Parathyroid adenoma (tissue), 2 donors: ENCODE data around the gene TOP3B.

Experiments
- H2AFZ ChIP-seq: fragments of 300-600 bp; sonication (generic); one replicate; pipeline ENCODE4 v1.7.0; 2017; ENCODE audit warnings: antibody characterized with exemption, mild to moderate bottlenecking
- H3K27ac ChIP-seq: fragments of 300-600 bp; sonication (generic); one replicate; pipeline ENCODE4 v1.7.0; 2017
- H3K27me3 ChIP-seq: fragments of 300-600 bp; sonication (generic); one replicate; pipeline ENCODE4 v1.7.0; 2017; ENCODE audit warnings: low read length; ENCODE audit not compliant: control insufficient read depth, insufficient read depth
- H3K36me3 ChIP-seq: fragments of 300-600 bp; sonication (generic); one replicate; pipeline ENCODE4 v1.7.0; 2017; ENCODE audit warnings: low read length; ENCODE audit not compliant: control insufficient read depth, insufficient read depth
- H3K4me1 ChIP-seq: fragments of 300-600 bp; sonication (generic); one replicate; pipeline ENCODE4 v1.7.0; 2017; ENCODE audit warnings: control low read depth
- H3K4me2 ChIP-seq: fragments of 300-600 bp; sonication (generic); one replicate; pipeline ENCODE4 v1.7.0; 2017; ENCODE audit warnings: low read length
- H3K4me3 ChIP-seq: fragments of 300-600 bp; sonication (generic); one replicate; pipeline ENCODE4 v1.7.0; 2017; ENCODE audit warnings: low read depth, low read length
- H3K79me2 ChIP-seq: fragments of 300-600 bp; sonication (generic); one replicate; pipeline ENCODE4 v1.7.0; 2017; ENCODE audit warnings: control low read depth
- H3K9ac ChIP-seq: fragments of 300-600 bp; sonication (generic); one replicate; pipeline ENCODE4 v1.7.0; 2017; ENCODE audit warnings: mild to moderate bottlenecking
- H3K9me3 ChIP-seq: fragments of 300-600 bp; sonication (generic); one replicate; pipeline ENCODE4 v1.7.0; 2017; ENCODE audit warnings: low read length; ENCODE audit not compliant: control insufficient read depth
- CTCF ChIP-seq: fragments of 300-600 bp; sonication (generic); IDR thresholded peaks from one replicate; pipeline ENCODE4 v1.7.0; 2017; ENCODE audit warnings: antibody characterized with exemption, mild to moderate bottlenecking
- donor health status: primary hyperparathyroidism.

Gene TOP3B

DNA sequence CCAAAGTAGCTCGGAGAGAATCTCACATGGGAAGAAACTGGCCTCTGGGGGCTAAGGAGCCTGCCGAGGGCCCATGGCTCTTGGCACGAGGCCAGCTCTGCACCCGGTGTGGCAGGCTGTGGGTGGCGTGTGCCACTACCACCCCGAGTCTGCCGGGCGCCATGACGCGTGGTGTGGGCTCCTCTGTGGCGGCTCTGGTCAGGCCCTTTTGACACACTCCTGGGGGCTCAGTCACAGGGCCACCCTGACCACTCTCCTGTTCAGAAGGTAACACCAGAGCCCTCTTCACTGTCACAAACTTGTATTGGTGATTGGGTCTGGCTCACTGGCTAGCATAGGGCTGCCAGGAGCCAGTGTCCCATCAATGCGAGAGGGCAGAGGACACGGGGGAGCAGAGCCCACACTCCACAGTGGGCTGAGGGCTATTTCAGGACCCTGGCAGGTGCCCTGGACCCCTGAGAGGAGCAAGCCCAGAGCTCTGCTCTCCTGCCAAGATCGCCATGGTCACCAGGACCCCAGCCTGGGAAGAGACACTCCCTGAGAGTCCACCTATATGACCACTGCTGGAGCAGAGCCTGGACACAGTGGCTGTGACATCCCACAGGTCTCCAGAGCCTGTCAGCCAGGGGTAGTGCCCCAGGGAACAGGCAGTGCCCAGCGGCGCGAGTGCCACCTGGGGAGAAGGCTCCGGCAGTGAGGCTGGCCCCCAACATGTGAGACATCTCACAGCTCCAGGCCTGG lies 21.3 kb downstream of the TOP3B start:
- H3K9me3 ChIP-seq: no peaks in the 10 kb centered on the region
- H3K4me1 ChIP-seq: no peaks in the 10 kb centered on the region
- no peaks in the 10 kb centered on the region for H3K36me3 ChIP-seq
- H3K4me2 ChIP-seq: no peak overlapping the region
- no peaks in the 10 kb centered on the region for H3K79me2 ChIP-seq
- no peak overlapping the region for H3K9ac ChIP-seq
- no peaks in the 10 kb centered on the region for H3K27me3 ChIP-seq
- TF ChIP-seq CTCF: no peak
- H2AFZ ChIP-seq: no peak overlapping the region
- no peak overlapping the region for H3K27ac ChIP-seq
- H3K4me3 ChIP-seq: no peak overlapping the region

DNA sequence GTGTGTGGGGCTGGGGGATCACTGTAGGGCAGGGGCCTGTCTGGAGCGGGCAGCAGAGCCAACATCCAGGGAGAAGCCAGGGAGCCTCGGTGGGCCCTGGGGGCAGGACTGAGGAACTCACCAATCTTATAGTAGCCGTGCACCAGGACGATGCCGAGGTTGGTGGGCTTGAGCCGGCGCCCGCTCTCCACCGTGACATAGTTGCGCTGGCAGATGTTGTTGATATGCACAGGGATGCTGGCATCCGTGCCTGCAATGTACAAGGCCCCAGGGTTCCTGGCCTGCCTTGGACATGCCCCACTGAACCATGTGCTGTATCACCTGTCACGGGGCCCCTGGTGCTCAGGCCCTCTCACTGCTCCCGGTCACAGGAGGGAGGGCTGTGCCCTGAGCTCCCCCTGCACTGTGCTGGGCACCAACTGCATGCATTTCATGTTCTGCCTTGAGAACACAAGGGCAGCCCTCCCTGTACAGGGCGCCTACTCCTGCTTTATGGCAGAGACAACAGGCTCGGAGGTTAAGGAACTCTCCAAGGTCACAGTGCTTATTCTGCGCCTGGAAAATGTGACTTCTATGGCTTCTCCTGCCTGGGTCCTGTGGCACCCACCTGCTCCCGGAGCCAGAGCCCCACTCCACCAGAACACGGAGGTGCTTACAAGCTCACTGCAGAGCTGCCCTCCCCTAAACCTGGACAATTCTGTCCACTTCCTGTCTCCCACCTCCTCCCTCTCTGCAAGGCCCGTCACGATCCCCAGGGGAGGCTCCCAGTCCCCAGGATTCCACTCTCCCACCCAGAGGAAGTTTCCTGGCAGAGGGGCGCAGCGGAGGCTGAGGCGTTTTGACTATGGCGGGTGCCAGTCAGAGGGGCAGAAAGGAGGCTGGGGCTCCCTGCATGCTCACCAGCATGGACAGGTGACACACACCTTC lies 22.1 kb downstream of the TOP3B start:
- no peak overlapping the region for H3K4me3 ChIP-seq
- no peak overlapping the region for H2AFZ ChIP-seq
- no peak overlapping the region for H3K9ac ChIP-seq
- no peak overlapping the region for H3K4me2 ChIP-seq
- no peaks in the 10 kb centered on the region for H3K79me2 ChIP-seq
- no peak for TF ChIP-seq CTCF
- H3K36me3 ChIP-seq: no peaks in the 10 kb centered on the region
- H3K27me3 ChIP-seq: no peaks in the 10 kb centered on the region
- no peak overlapping the region for H3K27ac ChIP-seq
- no peaks in the 10 kb centered on the region for H3K4me1 ChIP-seq
- no peaks in the 10 kb centered on the region for H3K9me3 ChIP-seq

GRCh38 chr22:21959274-21960074 lies 23.1 kb downstream of the TOP3B start:
- no peaks in the 10 kb centered on the region for H3K4me1 ChIP-seq
- no peak overlapping the region for H3K27ac ChIP-seq
- no peaks in the 10 kb centered on the region for H3K27me3 ChIP-seq
- no peaks in the 10 kb centered on the region for H3K9me3 ChIP-seq
- H3K9ac ChIP-seq: no peak overlapping the region
- H3K36me3 ChIP-seq: no peaks in the 10 kb centered on the region
- TF ChIP-seq CTCF: no peak
- no peak overlapping the region for H2AFZ ChIP-seq
- H3K4me3 ChIP-seq: no peak overlapping the region
- no peak overlapping the region for H3K4me2 ChIP-seq
- H3K79me2 ChIP-seq: no peaks in the 10 kb centered on the region

DNA sequence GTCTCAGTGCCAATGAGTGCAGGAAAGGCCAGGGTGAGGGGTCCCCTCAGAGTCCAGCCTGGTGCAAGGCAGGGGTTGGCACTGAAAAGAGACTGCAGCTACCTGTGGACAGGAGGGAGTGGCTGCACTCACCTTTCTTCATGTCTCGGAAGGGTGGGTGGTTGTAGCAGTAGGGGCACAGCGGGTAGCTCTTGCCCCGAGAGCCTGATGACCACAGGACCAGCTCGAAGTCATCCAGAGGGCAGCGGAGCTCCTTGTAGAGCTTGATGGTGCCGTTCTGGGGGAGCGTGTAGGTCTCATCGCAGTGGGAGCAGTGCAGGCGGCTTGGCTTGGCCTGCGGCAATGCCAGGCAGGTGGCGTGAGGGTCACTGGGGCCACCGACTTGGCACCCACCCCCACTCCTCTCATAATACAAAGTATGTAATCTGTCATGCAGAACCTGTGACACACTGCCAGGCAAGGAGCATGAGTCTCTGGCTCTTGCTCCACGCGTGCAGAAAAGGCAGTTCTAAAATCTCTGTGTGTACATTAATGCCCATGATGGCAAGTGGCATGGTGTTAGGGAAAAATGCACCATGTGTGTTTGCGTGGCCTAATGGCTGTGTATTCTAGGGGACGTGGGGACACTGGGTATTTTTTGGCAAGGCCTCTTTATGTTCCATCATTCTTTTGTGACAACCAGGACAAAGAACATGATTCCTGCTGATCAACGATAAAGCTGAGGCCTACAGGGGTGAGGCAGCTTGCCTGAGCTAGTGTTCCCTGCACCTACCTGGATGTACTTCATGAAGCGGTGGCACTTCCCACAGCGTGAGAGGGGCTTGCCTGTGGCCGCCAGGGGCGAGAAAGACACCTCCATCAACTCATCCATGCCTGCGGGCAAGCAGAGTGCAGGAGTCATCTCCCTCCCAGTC lies 24.0 kb downstream of the TOP3B start:
- Histone ChIP-seq H3K79me2 (no peaks in the 10 kb centered on the region), H3K9ac (no peak overlapping the region)
- TF ChIP-seq CTCF: no peak

More for the DNA sequence above, 24.0 kb downstream of the TOP3B start:
- H3K27me3 ChIP-seq: no peaks in the 10 kb centered on the region
- H3K27ac ChIP-seq: no peak overlapping the region
- no peaks in the 10 kb centered on the region for H3K4me1 ChIP-seq
- H3K4me2 ChIP-seq: no peak overlapping the region
- no peak overlapping the region for H2AFZ ChIP-seq
- H3K4me3 ChIP-seq: no peak overlapping the region
- H3K9me3 ChIP-seq: no peaks in the 10 kb centered on the region
- no peaks in the 10 kb centered on the region for H3K36me3 ChIP-seq
